ENCODE results near the gene TIGD6. TPM values are rescaled to one million over a fixed set of nuclear protein-coding genes. Genes with fewer than 3 reads are reported as not detected.

TIGD6 gene
- total RNA-seq, 2 donors from 2014 or later, result 3.8 to 4.7 TPM

GRCh38 chr5:149993471-149993870, 7.0 kb downstream of the TIGD6 start:
- DNase-seq (ENCODE audit: low spot score), result no peak
- intact Hi-C loops (cut with DNase I), result loop anchor here in 1 of 2 donors (5.0 to 10.0 kb wide), 2 partner anchors 159 to 361 kb away; no protein-coding TSS in a partner anchor

- intact Hi-C loops (cut with DNase I), result loop anchor here in 1 of 2 donors (5.0 to 10.0 kb wide), 2 partner anchors 156 to 358 kb away; no protein-coding TSS in a partner anchor
- DNase-seq (ENCODE audit: low spot score), result no peak
Observed at GRCh38 chr5:149990518-149991376, 9.7 kb downstream of the TIGD6 start.

GRCh38 chr5:149988126-149988525, 12.3 kb downstream of the TIGD6 start:
- no peak for DNase-seq (ENCODE audit: low spot score)

GRCh38 chr5:149982505-149982904, 17.9 kb downstream of the TIGD6 start:
- intact Hi-C loops (cut with DNase I), result no loop called here

More at GRCh38 chr5:149988126-149988525, 12.3 kb downstream of the TIGD6 start:
- intact Hi-C loops (cut with DNase I), result loop anchor here in 1 of 2 donors (5.0 kb wide), 1 partner anchor 156 kb away; no protein-coding TSS in a partner anchor

GRCh38 chr5:149981206-149981605, 19.2 kb downstream of the TIGD6 start:
- intact Hi-C loops (cut with DNase I), result no loop called here
- no peak for DNase-seq (ENCODE audit: low spot score)

More at GRCh38 chr5:149982505-149982904, 17.9 kb downstream of the TIGD6 start:
- DNase-seq (ENCODE audit: low spot score), result no peak

- no peak for DNase-seq (ENCODE audit: low spot score)
- intact Hi-C loops (cut with DNase I), result no loop called here
Observed at GRCh38 chr5:149979896-149980295, 20.6 kb downstream of the TIGD6 start.

- intact Hi-C loops (cut with DNase I), result no loop called here
- no peak for DNase-seq (ENCODE audit: low spot score)
Observed at GRCh38 chr5:149975409-149975808, 25.0 kb downstream of the TIGD6 start.

- intact Hi-C loops (cut with DNase I), result no loop called here
- no peak for DNase-seq (ENCODE audit: low spot score)
Observed at GRCh38 chr5:149969181-149969930, 31.1 kb downstream of the TIGD6 start.

GRCh38 chr5:149966946-149967345, 33.5 kb downstream of the TIGD6 start:
- no peak for DNase-seq (ENCODE audit: low spot score)
- intact Hi-C loops (cut with DNase I), result no loop called here

- DNase-seq (ENCODE audit: low spot score), result no peak
- intact Hi-C loops (cut with DNase I), result no loop called here
Observed at GRCh38 chr5:149963729-149964128, 36.7 kb downstream of the TIGD6 start.

GRCh38 chr5:149962601-149963300, 37.7 kb downstream of the TIGD6 start:
- intact Hi-C loops (cut with DNase I), result no loop called here
- no peak for DNase-seq (ENCODE audit: low spot score)

GRCh38 chr5:149961957-149962409, 38.5 kb downstream of the TIGD6 start:
- no peak for DNase-seq (ENCODE audit: low spot score)
- intact Hi-C loops (cut with DNase I), result no loop called here

- DNase-seq (ENCODE audit: low spot score), result no peak
- intact Hi-C loops (cut with DNase I), result no loop called here
Observed at GRCh38 chr5:149961186-149961685, 39.2 kb downstream of the TIGD6 start.

- intact Hi-C loops (cut with DNase I), result no loop called here
Observed at GRCh38 chr5:149960272-149961185, 39.9 kb downstream of the TIGD6 start, which contains the start of gene SLC26A2. SLC26A2 (plus strand) TSS chr5:149960758; CDS start chr5:149977653, 16,895 bp downstream.

GRCh38 chr5:149959406-149960236, 40.8 kb downstream of the TIGD6 start:
- intact Hi-C loops (cut with DNase I), result no loop called here
- no peak for DNase-seq (ENCODE audit: low spot score)

More at GRCh38 chr5:149960272-149961185, 39.9 kb downstream of the TIGD6 start, which contains the start of gene SLC26A2:
- peak; percentile 99 for DNase-seq (ENCODE audit: low spot score)

- no peak for DNase-seq (ENCODE audit: low spot score)
- intact Hi-C loops (cut with DNase I), result no loop called here
Observed at GRCh38 chr5:149957855-149958254, 42.6 kb downstream of the TIGD6 start.

- no peak for DNase-seq (ENCODE audit: low spot score)
- intact Hi-C loops (cut with DNase I), result no loop called here
Observed at GRCh38 chr5:149956685-149957084, 43.8 kb downstream of the TIGD6 start.
